ENCODE results near the gene KYAT1.

KYAT1 gene

GRCh38 chr9:128886211-128886891, 4.6 kb upstream of the KYAT1 start:
- DNase-seq (ENCODE audit: extremely low read depth, insufficient read length): no peak
- no peak for TF ChIP-seq CTCF (IDR thresholded peaks at IDR 0.05; ENCODE audit: insufficient read depth, low read length, poor library complexity, severe bottlenecking)
- no peaks in the 10 kb centered on the region for H3K27me3 ChIP-seq (replicated peaks; ENCODE audit: control insufficient read depth, insufficient read depth, low read length)
- H3K4me3 ChIP-seq (replicated peaks; ENCODE audit: low read depth, low read length): no peak overlapping the region
- H3K36me3 ChIP-seq (ENCODE audit: control insufficient read depth, insufficient read depth, low read length): peaks cover 8% of the 10 kb centered on the region

GRCh38 chr9:128885798-128886197, 4.0 kb upstream of the KYAT1 start:
- Histone ChIP-seq H3K27me3 (replicated peaks; ENCODE audit: control insufficient read depth, insufficient read depth, low read length) (no peaks in the 10 kb centered on the region), H3K4me3 (replicated peaks; ENCODE audit: low read depth, low read length) (no peak overlapping the region), H3K36me3 (ENCODE audit: control insufficient read depth, insufficient read depth, low read length) (peaks cover 8% of the 10 kb centered on the region)
- TF ChIP-seq CTCF (IDR thresholded peaks at IDR 0.05; ENCODE audit: insufficient read depth, low read length, poor library complexity, severe bottlenecking): no peak
- no peak for DNase-seq (ENCODE audit: extremely low read depth, insufficient read length)

- Histone ChIP-seq H3K36me3 (ENCODE audit: control insufficient read depth, insufficient read depth, low read length) (peaks cover 8% of the 10 kb centered on the region), H3K27me3 (replicated peaks; ENCODE audit: control insufficient read depth, insufficient read depth, low read length) (no peaks in the 10 kb centered on the region), H3K4me3 (replicated peaks; ENCODE audit: low read depth, low read length) (no peak overlapping the region)
- no peak for TF ChIP-seq CTCF (IDR thresholded peaks at IDR 0.05; ENCODE audit: insufficient read depth, low read length, poor library complexity, severe bottlenecking)
- DNase-seq (ENCODE audit: extremely low read depth, insufficient read length): no peak
These were observed 3.6 kb upstream of the KYAT1 start for GRCh38 chr9:128885376-128885775.

GRCh38 chr9:128884164-128884563, 2.4 kb upstream of the KYAT1 start:
- TF ChIP-seq CTCF (IDR thresholded peaks at IDR 0.05; ENCODE audit: insufficient read depth, low read length, poor library complexity, severe bottlenecking): no peak
- DNase-seq (ENCODE audit: extremely low read depth, insufficient read length): no peak
- peaks cover 6% of the 10 kb centered on the region for H3K36me3 ChIP-seq (ENCODE audit: control insufficient read depth, insufficient read depth, low read length)
- no peaks in the 10 kb centered on the region for H3K27me3 ChIP-seq (replicated peaks; ENCODE audit: control insufficient read depth, insufficient read depth, low read length)
- H3K4me3 ChIP-seq (replicated peaks; ENCODE audit: low read depth, low read length): no peak overlapping the region

GRCh38 chr9:128882677-128883603, 1.2 kb upstream of the KYAT1 start:
- peak; percentile 25 for DNase-seq (ENCODE audit: extremely low read depth, insufficient read length)
- Histone ChIP-seq H3K27me3 (replicated peaks; ENCODE audit: control insufficient read depth, insufficient read depth, low read length) (no peaks in the 10 kb centered on the region), H3K4me3 (replicated peaks; ENCODE audit: low read depth, low read length) (peak overlapping the region; percentile 93), H3K36me3 (ENCODE audit: control insufficient read depth, insufficient read depth, low read length) (peaks cover 2% of the 10 kb centered on the region)
- no peak for TF ChIP-seq CTCF (IDR thresholded peaks at IDR 0.05; ENCODE audit: insufficient read depth, low read length, poor library complexity, severe bottlenecking)
